SK-N-SH (cell line): Measurements from ENCODE around the gene CGB7.

Experiments used
- CHD2 ChIP-seq: fragments of 150-350 bp; IDR thresholded peaks from 2 replicates; pipeline ENCODE4 v1.6.1; 2018; ENCODE audit warnings: low read length; ENCODE audit not compliant: partially characterized antibody
- CTCF ChIP-seq: fragments of 200-600 bp; sonication (generic); IDR thresholded peaks from 2 replicates; pipeline ENCODE4 v1.6.1; 2017; ENCODE audit warnings: antibody characterized with exemption, mild to moderate bottlenecking, moderate library complexity
- EP300 ChIP-seq, 2 experiments: IDR thresholded peaks; 2 replicates each; pipeline versions ENCODE4 v1.4.0 to v1.6.1; 2012; ENCODE audit warnings: borderline replicate concordance in 1 of 2, low read depth in 1 of 2, low read length in 1 of 2
- EZH2phosphoT487 ChIP-seq: fragments of 200-600 bp; sonication (generic); IDR thresholded peaks from 2 replicates; pipeline ENCODE4 v1.6.1; 2017; ENCODE audit warnings: low read depth, mixed run types, mild to moderate bottlenecking, antibody characterized with exemption, moderate library complexity, borderline replicate concordance
- FOSL2 ChIP-seq: IDR thresholded peaks from 2 replicates; pipeline ENCODE4 v1.4.0; 2012; ENCODE audit warnings: low read depth, mild to moderate bottlenecking, moderate library complexity, borderline replicate concordance
- GABPA ChIP-seq: IDR thresholded peaks from 2 replicates; pipeline ENCODE4 v1.4.0; 2012; ENCODE audit warnings: low read depth, mild to moderate bottlenecking
- NFIC ChIP-seq: IDR thresholded peaks from 2 replicates; pipeline ENCODE4 v1.4.0; 2012; ENCODE audit warnings: borderline replicate concordance
- RAD21 ChIP-seq: IDR thresholded peaks from 2 replicates; pipeline ENCODE4 v1.6.1; 2012; ENCODE audit warnings: mild to moderate bottlenecking, low read length
- REST ChIP-seq: IDR thresholded peaks from 2 replicates; pipeline ENCODE4 v1.6.1; 2012; ENCODE audit warnings: mild to moderate bottlenecking, low read depth, low read length, moderate library complexity
- RFX5 ChIP-seq: IDR thresholded peaks from 2 replicates; pipeline ENCODE4 v1.6.1; 2012; ENCODE audit warnings: mild to moderate bottlenecking, improper control_type of control experiment, low read length
- TAF1 ChIP-seq: IDR thresholded peaks from 2 replicates; pipeline ENCODE4 v1.6.1; 2012; ENCODE audit warnings: low read depth, mild to moderate bottlenecking, low read length, moderate library complexity, borderline replicate concordance

- TF ChIP-seq CTCF, result no peak
- TF ChIP-seq RFX5, result no peak
- TF ChIP-seq GABPA, result no peak
- TF ChIP-seq FOSL2, result no peak
- TF ChIP-seq REST, result no peak
- no peak for TF ChIP-seq EZH2phosphoT487
- no peak for TF ChIP-seq EP300 (IDR thresholded peaks at IDR 0.05; ENCODE audit: borderline replicate concordance in 1 of 2, low read depth in 1 of 2, low read length in 1 of 2)
- no peak for TF ChIP-seq CHD2
- no peak for TF ChIP-seq TAF1
- TF ChIP-seq RAD21, result no peak
- TF ChIP-seq NFIC, result no peak
Observed at GRCh38 chr19:49057636-49058234, at the start of gene CGB7.
